ENCODE measurements around the gene CKMT2.

DNA sequence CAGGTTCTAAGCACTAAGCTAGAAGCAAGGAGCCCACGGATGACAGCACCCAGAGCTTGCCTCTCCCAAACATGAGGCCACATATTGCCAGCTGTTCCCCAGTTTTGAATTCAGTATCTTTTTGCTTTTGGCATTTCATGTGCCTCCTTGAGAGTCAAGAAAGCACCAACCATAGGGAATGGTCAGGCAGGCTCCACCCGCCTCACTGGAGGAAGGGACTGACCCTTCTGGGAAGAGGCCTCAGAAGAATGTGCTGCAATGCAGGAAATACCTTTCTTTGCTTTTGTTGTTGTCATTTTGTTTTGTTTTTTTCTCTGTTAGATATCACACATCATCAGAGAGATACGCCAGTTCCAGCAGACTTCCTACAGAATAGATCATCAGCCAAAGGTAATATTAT is 13.7 kb upstream of the CKMT2 start:
- TF ChIP-seq, protein P1, sequence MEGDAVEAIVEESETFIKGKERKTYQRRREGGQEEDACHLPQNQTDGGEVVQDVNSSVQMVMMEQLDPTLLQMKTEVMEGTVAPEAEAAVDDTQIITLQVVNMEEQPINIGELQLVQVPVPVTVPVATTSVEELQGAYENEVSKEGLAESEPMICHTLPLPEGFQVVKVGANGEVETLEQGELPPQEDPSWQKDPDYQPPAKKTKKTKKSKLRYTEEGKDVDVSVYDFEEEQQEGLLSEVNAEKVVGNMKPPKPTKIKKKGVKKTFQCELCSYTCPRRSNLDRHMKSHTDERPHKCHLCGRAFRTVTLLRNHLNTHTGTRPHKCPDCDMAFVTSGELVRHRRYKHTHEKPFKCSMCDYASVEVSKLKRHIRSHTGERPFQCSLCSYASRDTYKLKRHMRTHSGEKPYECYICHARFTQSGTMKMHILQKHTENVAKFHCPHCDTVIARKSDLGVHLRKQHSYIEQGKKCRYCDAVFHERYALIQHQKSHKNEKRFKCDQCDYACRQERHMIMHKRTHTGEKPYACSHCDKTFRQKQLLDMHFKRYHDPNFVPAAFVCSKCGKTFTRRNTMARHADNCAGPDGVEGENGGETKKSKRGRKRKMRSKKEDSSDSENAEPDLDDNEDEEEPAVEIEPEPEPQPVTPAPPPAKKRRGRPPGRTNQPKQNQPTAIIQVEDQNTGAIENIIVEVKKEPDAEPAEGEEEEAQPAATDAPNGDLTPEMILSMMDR (conservative IDR thresholded peaks at IDR 0.05; ENCODE audit: low read depth, low read length) = no peak
- TF ChIP-seq EZH2 (IDR thresholded peaks at IDR 0.05; ENCODE audit: low read length, unreplicated experiment) = no peak
